ENCODE results near the gene MBOAT7. TPM values are rescaled to one million over a fixed set of nuclear protein-coding genes. Genes with fewer than 3 reads are reported as not detected.

Gene MBOAT7
- polyA plus RNA-seq, 1 donor from 2014 or later, result 19.0 TPM

GRCh38 chr19:54173951-54174834, 15.2 kb downstream of the MBOAT7 start:
- no peak overlapping the region for H3K27ac ChIP-seq (ENCODE audit: low read length)
- H3K36me3 ChIP-seq (ENCODE audit: insufficient read depth, low read length), result no peaks in the 10 kb centered on the region
- H2AFZ ChIP-seq (ENCODE audit: low read depth, low read length), result no peak overlapping the region
- no peaks in the 10 kb centered on the region for H3F3A ChIP-seq (ENCODE audit: insufficient read depth, low read length, poor library complexity, severe bottlenecking)
- no peak overlapping the region for H3K9ac ChIP-seq (ENCODE audit: low read length)
- H3K4me2 ChIP-seq (ENCODE audit: low read length), result no peak overlapping the region
- no peaks in the 10 kb centered on the region for H3K79me2 ChIP-seq (replicated peaks; ENCODE audit: insufficient read depth, low read length)
- no peaks in the 10 kb centered on the region for H3K27me3 ChIP-seq (ENCODE audit: insufficient read depth, low read depth, low read length)
- H3K4me3 ChIP-seq (ENCODE audit: low read length), result no peak overlapping the region
- TF ChIP-seq TAF1 (IDR thresholded peaks at IDR 0.05; ENCODE audit: low read depth), result no peak
- TF ChIP-seq SMC3 (conservative IDR thresholded peaks at IDR 0.05; ENCODE audit: poor library complexity), result no peak
- no peak for TF ChIP-seq RAD21 (conservative IDR thresholded peaks at IDR 0.05)
- no peak for TF ChIP-seq CTCF (IDR thresholded peaks at IDR 0.05; ENCODE audit: poor library complexity, severe bottlenecking)
- TF ChIP-seq EZH2 (IDR thresholded peaks at IDR 0.05; ENCODE audit: borderline replicate concordance, insufficient read depth, low read length, poor library complexity, severe bottlenecking), result no peak
- TF ChIP-seq MXI1 (conservative IDR thresholded peaks at IDR 0.05; ENCODE audit: poor library complexity, severe bottlenecking), result no peak
- TF ChIP-seq REST (IDR thresholded peaks at IDR 0.05; ENCODE audit: borderline replicate concordance), result no peak
- no peak for TF ChIP-seq EP300 (conservative IDR thresholded peaks at IDR 0.05; ENCODE audit: poor library complexity, severe bottlenecking)
- TF ChIP-seq POLR2AphosphoS5 (IDR thresholded peaks at IDR 0.05), result no peak
- no peaks in the 10 kb centered on the region for H4K20me1 ChIP-seq (ENCODE audit: insufficient read depth)
- no peaks in the 10 kb centered on the region for H3K9me2 ChIP-seq (ENCODE audit: insufficient read depth, low read length)
- H3K9me3 ChIP-seq (ENCODE audit: low read length), result no peaks in the 10 kb centered on the region

- H4K20me1 ChIP-seq (ENCODE audit: insufficient read depth), result no peaks in the 10 kb centered on the region
- H3K9me2 ChIP-seq (ENCODE audit: insufficient read depth, low read length), result no peaks in the 10 kb centered on the region
- H3K79me2 ChIP-seq (replicated peaks; ENCODE audit: insufficient read depth, low read length), result no peaks in the 10 kb centered on the region
- H3F3A ChIP-seq (ENCODE audit: insufficient read depth, low read length, poor library complexity, severe bottlenecking), result no peaks in the 10 kb centered on the region
- no peaks in the 10 kb centered on the region for H3K27me3 ChIP-seq (ENCODE audit: insufficient read depth, low read depth, low read length)
- no peaks in the 10 kb centered on the region for H3K9me3 ChIP-seq (ENCODE audit: low read length)
- TF ChIP-seq EZH2 (IDR thresholded peaks at IDR 0.05; ENCODE audit: borderline replicate concordance, insufficient read depth, low read length, poor library complexity, severe bottlenecking) (no peak), SMC3 (conservative IDR thresholded peaks at IDR 0.05; ENCODE audit: poor library complexity) (no peak), RAD21 (conservative IDR thresholded peaks at IDR 0.05) (no peak), POLR2AphosphoS5 (IDR thresholded peaks at IDR 0.05) (no peak), EP300 (conservative IDR thresholded peaks at IDR 0.05; ENCODE audit: poor library complexity, severe bottlenecking) (no peak), CTCF (IDR thresholded peaks at IDR 0.05; ENCODE audit: poor library complexity, severe bottlenecking) (no peak), TAF1 (IDR thresholded peaks at IDR 0.05; ENCODE audit: low read depth) (no peak), REST (IDR thresholded peaks at IDR 0.05; ENCODE audit: borderline replicate concordance) (no peak), MXI1 (conservative IDR thresholded peaks at IDR 0.05; ENCODE audit: poor library complexity, severe bottlenecking) (no peak)
- no peaks in the 10 kb centered on the region for H3K36me3 ChIP-seq (ENCODE audit: insufficient read depth, low read length)
- no peak overlapping the region for H3K4me2 ChIP-seq (ENCODE audit: low read length)
- H3K9ac ChIP-seq (ENCODE audit: low read length), result no peak overlapping the region
- H3K27ac ChIP-seq (ENCODE audit: low read length), result no peak overlapping the region
- H3K4me3 ChIP-seq (ENCODE audit: low read length), result no peak overlapping the region
- H2AFZ ChIP-seq (ENCODE audit: low read depth, low read length), result no peak overlapping the region
These were observed 16.1 kb downstream of the MBOAT7 start for GRCh38 chr19:54173359-54173699.

Measured in neural cell (in vitro differentiated cells).